ENCODE measurements around the gene WDR70.
"Not testable (repeated sequence)": the region's sequence is repeated elsewhere in the genome, so short reads cannot be mapped to it uniquely, and the experiment has no call there.

- not testable (repeated sequence) for TF ChIP-seq CTCF (conservative IDR thresholded peaks at IDR 0.05; ENCODE audit: low read depth, low read length); EZH2 (IDR thresholded peaks at IDR 0.05; ENCODE audit: low read length, unreplicated experiment); EZH2phosphoT487 (IDR thresholded peaks at IDR 0.05; ENCODE audit: borderline replicate concordance, low read length)
Measured at GRCh38 chr5:37378066-37378465, 1.1 kb upstream of the WDR70 start.
